ENCODE results near the gene LAMC2.

LAMC2 gene

GRCh38 chr1:183150445-183150844 is 35.6 kb upstream of the LAMC2 start:
- no peaks in the 10 kb centered on the region for H3K4me1 ChIP-seq (ENCODE audit: control insufficient read depth, insufficient read depth, low read length)
- no peak overlapping the region for H3K9ac ChIP-seq (ENCODE audit: low read length)
- H3K36me3 ChIP-seq (ENCODE audit: control insufficient read depth, insufficient read depth, low read length), result no peaks in the 10 kb centered on the region
- H3K4me3 ChIP-seq (ENCODE audit: low read length), result no peak overlapping the region
- H3K27ac ChIP-seq (ENCODE audit: low read depth, low read length), result no peak overlapping the region
- H3K27me3 ChIP-seq (ENCODE audit: control insufficient read depth, insufficient read depth, low read length), result no peaks in the 10 kb centered on the region

GRCh38 chr1:183152180-183152579 is 33.9 kb upstream of the LAMC2 start:
- H3K27me3 ChIP-seq (ENCODE audit: control insufficient read depth, insufficient read depth, low read length), result no peaks in the 10 kb centered on the region
- H3K4me3 ChIP-seq (ENCODE audit: low read length), result no peak overlapping the region
- H3K36me3 ChIP-seq (ENCODE audit: control insufficient read depth, insufficient read depth, low read length), result no peaks in the 10 kb centered on the region
- H3K4me1 ChIP-seq (ENCODE audit: control insufficient read depth, insufficient read depth, low read length), result no peaks in the 10 kb centered on the region
- H3K27ac ChIP-seq (ENCODE audit: low read depth, low read length), result no peak overlapping the region
- no peak overlapping the region for H3K9ac ChIP-seq (ENCODE audit: low read length)

DNA sequence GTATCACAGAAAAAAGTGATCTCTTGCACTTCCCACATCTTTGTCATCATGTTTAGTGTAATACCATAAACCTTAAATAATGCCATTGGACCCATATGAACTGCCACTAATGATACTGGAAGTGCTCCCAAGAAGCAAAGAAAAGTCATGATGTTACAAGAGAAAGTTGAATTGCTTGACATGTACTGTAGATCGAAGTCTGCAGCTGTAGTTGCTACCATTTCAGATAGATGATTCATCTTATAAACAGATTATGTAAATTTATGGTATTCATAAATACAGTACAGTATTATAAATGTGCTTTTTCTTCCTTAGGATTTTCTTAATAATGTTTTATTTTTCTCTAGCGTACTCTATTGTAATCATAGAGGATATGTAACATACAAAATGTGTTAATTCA is 30.1 kb upstream of the LAMC2 start:
- Histone ChIP-seq H3K9ac (ENCODE audit: low read length) (no peak overlapping the region), H3K4me3 (ENCODE audit: low read length) (no peak overlapping the region), H3K4me1 (ENCODE audit: control insufficient read depth, insufficient read depth, low read length) (no peaks in the 10 kb centered on the region)

GRCh38 chr1:183159960-183160359 is 26.1 kb upstream of the LAMC2 start:
- Histone ChIP-seq H3K27ac (ENCODE audit: low read depth, low read length) (no peak overlapping the region), H3K4me3 (ENCODE audit: low read length) (no peak overlapping the region), H3K4me1 (ENCODE audit: control insufficient read depth, insufficient read depth, low read length) (no peaks in the 10 kb centered on the region), H3K27me3 (ENCODE audit: control insufficient read depth, insufficient read depth, low read length) (no peaks in the 10 kb centered on the region), H3K36me3 (ENCODE audit: control insufficient read depth, insufficient read depth, low read length) (no peaks in the 10 kb centered on the region), H3K9ac (ENCODE audit: low read length) (no peak overlapping the region)

More for the DNA sequence above, 30.1 kb upstream of the LAMC2 start:
- H3K27me3 ChIP-seq (ENCODE audit: control insufficient read depth, insufficient read depth, low read length), result no peaks in the 10 kb centered on the region
- H3K36me3 ChIP-seq (ENCODE audit: control insufficient read depth, insufficient read depth, low read length), result no peaks in the 10 kb centered on the region
- no peak overlapping the region for H3K27ac ChIP-seq (ENCODE audit: low read depth, low read length)

DNA sequence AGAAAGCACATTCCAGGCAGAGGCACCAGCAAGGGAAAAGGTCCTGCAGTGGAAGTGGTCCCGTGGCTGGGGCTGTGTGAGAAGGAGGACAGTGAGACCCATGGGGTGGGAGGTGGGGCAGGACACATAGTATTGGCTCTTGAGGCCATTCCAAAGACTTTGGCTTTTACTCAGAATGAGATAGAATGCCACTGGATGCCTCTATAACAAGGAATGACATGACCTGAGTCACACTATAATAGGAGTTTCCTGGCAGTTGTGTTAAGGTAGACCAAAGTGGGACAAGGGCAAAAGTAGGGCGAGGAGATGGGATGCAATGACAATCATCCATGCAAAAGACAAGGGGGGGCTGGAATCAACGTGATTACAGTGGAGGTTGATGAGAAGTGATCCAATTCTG is 24.7 kb upstream of the LAMC2 start:
- H3K4me3 ChIP-seq (ENCODE audit: low read length), result no peak overlapping the region
- H3K9ac ChIP-seq (ENCODE audit: low read length), result no peak overlapping the region
- H3K4me1 ChIP-seq (ENCODE audit: control insufficient read depth, insufficient read depth, low read length), result no peaks in the 10 kb centered on the region
- no peaks in the 10 kb centered on the region for H3K27me3 ChIP-seq (ENCODE audit: control insufficient read depth, insufficient read depth, low read length)
- no peaks in the 10 kb centered on the region for H3K36me3 ChIP-seq (ENCODE audit: control insufficient read depth, insufficient read depth, low read length)
- no peak overlapping the region for H3K27ac ChIP-seq (ENCODE audit: low read depth, low read length)

- H3K36me3 ChIP-seq (ENCODE audit: control insufficient read depth, insufficient read depth, low read length), result no peaks in the 10 kb centered on the region
- no peak overlapping the region for H3K9ac ChIP-seq (ENCODE audit: low read length)
- no peaks in the 10 kb centered on the region for H3K27me3 ChIP-seq (ENCODE audit: control insufficient read depth, insufficient read depth, low read length)
- H3K4me3 ChIP-seq (ENCODE audit: low read length), result no peak overlapping the region
- H3K27ac ChIP-seq (ENCODE audit: low read depth, low read length), result no peak overlapping the region
- no peaks in the 10 kb centered on the region for H3K4me1 ChIP-seq (ENCODE audit: control insufficient read depth, insufficient read depth, low read length)
Observed at GRCh38 chr1:183163316-183163715, 22.7 kb upstream of the LAMC2 start.

DNA sequence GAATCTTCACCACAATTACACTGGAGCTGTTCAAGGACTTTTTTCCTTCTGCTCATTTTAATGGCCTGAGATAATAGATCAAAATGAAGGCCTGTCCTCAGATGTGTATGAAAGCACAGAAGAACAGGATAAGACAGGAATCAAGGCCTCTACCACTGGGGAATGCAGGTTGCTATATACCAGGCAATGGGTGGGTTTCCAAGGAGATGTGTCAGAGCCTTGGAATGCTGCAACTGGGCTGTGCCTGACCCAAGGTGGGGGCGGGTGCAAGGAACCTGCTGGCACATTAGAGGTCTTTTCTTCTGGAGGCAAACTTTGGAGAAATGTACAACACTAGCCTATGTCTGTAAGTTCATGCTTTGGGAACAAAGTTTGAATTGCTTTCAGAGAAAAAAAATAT is 21.7 kb upstream of the LAMC2 start:
- no peak overlapping the region for H3K9ac ChIP-seq (ENCODE audit: low read length)
- no peak overlapping the region for H3K27ac ChIP-seq (ENCODE audit: low read depth, low read length)
- H3K4me3 ChIP-seq (ENCODE audit: low read length), result no peak overlapping the region
- no peaks in the 10 kb centered on the region for H3K27me3 ChIP-seq (ENCODE audit: control insufficient read depth, insufficient read depth, low read length)
- H3K36me3 ChIP-seq (ENCODE audit: control insufficient read depth, insufficient read depth, low read length), result no peaks in the 10 kb centered on the region
- H3K4me1 ChIP-seq (ENCODE audit: control insufficient read depth, insufficient read depth, low read length), result no peaks in the 10 kb centered on the region

DNA sequence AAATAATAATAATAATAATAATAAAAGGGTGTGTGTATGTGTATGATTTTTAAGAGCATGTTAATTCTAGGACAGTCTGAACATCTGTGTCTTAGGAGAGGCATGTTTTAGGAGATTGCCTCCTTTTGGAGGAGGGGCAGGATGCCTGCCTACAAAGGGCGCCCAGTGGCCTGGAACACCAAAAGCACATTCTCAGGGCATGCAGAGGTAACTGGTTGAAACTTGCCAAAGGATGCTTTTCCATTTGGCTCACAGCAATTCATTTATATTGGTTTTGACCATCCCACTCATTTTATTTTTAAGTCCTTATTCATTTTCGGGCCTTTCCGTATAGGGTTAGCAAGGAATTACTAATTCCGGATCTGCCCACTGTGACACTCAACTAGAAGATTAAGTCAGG is 21.1 kb upstream of the LAMC2 start:
- H3K27me3 ChIP-seq (ENCODE audit: control insufficient read depth, insufficient read depth, low read length), result no peaks in the 10 kb centered on the region
- no peaks in the 10 kb centered on the region for H3K36me3 ChIP-seq (ENCODE audit: control insufficient read depth, insufficient read depth, low read length)
- H3K4me1 ChIP-seq (ENCODE audit: control insufficient read depth, insufficient read depth, low read length), result no peaks in the 10 kb centered on the region
- H3K27ac ChIP-seq (ENCODE audit: low read depth, low read length), result no peak overlapping the region
- no peak overlapping the region for H3K9ac ChIP-seq (ENCODE audit: low read length)
- H3K4me3 ChIP-seq (ENCODE audit: low read length), result no peak overlapping the region

- no peak overlapping the region for H3K27ac ChIP-seq (ENCODE audit: low read depth, low read length)
- no peaks in the 10 kb centered on the region for H3K27me3 ChIP-seq (ENCODE audit: control insufficient read depth, insufficient read depth, low read length)
- H3K4me1 ChIP-seq (ENCODE audit: control insufficient read depth, insufficient read depth, low read length), result no peaks in the 10 kb centered on the region
- H3K9ac ChIP-seq (ENCODE audit: low read length), result no peak overlapping the region
- no peak overlapping the region for H3K4me3 ChIP-seq (ENCODE audit: low read length)
- H3K36me3 ChIP-seq (ENCODE audit: control insufficient read depth, insufficient read depth, low read length), result no peaks in the 10 kb centered on the region
Observed at GRCh38 chr1:183165456-183165855, 20.6 kb upstream of the LAMC2 start.

GRCh38 chr1:183166454-183166853 is 19.6 kb upstream of the LAMC2 start:
- Histone ChIP-seq H3K27me3 (ENCODE audit: control insufficient read depth, insufficient read depth, low read length) (no peaks in the 10 kb centered on the region), H3K4me3 (ENCODE audit: low read length) (no peak overlapping the region), H3K27ac (ENCODE audit: low read depth, low read length) (no peak overlapping the region), H3K36me3 (ENCODE audit: control insufficient read depth, insufficient read depth, low read length) (no peaks in the 10 kb centered on the region), H3K4me1 (ENCODE audit: control insufficient read depth, insufficient read depth, low read length) (no peaks in the 10 kb centered on the region), H3K9ac (ENCODE audit: low read length) (no peak overlapping the region)

DNA sequence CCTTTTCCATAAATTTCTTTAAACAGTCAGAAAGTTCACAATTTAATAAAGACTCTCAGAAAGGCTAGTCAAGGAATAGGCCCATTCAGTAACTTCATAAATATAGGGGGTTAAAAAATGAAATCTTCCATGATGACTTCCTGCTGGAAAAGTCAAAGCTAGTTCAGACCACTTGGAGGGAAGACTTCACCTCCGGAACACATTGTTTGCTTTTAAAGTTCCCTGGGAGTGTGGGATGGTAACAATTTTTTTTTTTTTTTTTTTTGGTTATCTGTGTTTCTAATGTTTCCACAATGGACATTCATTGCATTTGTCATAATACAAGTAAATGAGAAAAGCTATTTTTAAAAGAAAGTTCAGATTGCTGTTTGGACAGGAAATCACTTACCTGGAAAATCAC is 18.4 kb upstream of the LAMC2 start:
- Histone ChIP-seq H3K4me3 (ENCODE audit: low read length) (no peak overlapping the region), H3K36me3 (ENCODE audit: control insufficient read depth, insufficient read depth, low read length) (no peaks in the 10 kb centered on the region), H3K27ac (ENCODE audit: low read depth, low read length) (no peak overlapping the region), H3K27me3 (ENCODE audit: control insufficient read depth, insufficient read depth, low read length) (no peaks in the 10 kb centered on the region), H3K9ac (ENCODE audit: low read length) (no peak overlapping the region), H3K4me1 (ENCODE audit: control insufficient read depth, insufficient read depth, low read length) (no peaks in the 10 kb centered on the region)

DNA sequence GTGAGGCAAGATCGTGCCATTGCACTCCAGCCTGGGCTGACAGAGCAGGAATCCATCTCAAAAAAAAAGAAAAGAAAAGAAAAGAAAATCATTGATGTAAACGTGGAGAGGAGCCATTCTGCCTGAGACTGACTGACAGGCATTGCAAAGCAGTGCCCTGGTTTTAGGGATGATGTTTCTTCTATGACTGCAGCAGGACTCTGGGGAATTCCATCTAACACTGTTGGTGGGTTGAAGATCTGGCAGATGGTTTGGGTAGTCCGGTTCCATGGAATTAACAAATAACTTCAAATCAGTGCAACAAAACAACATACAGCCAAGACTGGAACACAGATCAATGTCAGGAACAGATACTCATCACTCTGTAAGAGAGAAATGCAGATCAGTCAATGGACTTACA is 17.8 kb upstream of the LAMC2 start:
- H3K27me3 ChIP-seq (ENCODE audit: control insufficient read depth, insufficient read depth, low read length), result no peaks in the 10 kb centered on the region
- no peak overlapping the region for H3K9ac ChIP-seq (ENCODE audit: low read length)
- no peak overlapping the region for H3K4me3 ChIP-seq (ENCODE audit: low read length)
- no peaks in the 10 kb centered on the region for H3K36me3 ChIP-seq (ENCODE audit: control insufficient read depth, insufficient read depth, low read length)
- H3K27ac ChIP-seq (ENCODE audit: low read depth, low read length), result no peak overlapping the region
- no peaks in the 10 kb centered on the region for H3K4me1 ChIP-seq (ENCODE audit: control insufficient read depth, insufficient read depth, low read length)

GRCh38 chr1:183173828-183174227 is 12.2 kb upstream of the LAMC2 start:
- no peaks in the 10 kb centered on the region for H3K27me3 ChIP-seq (ENCODE audit: control insufficient read depth, insufficient read depth, low read length)
- H3K4me1 ChIP-seq (ENCODE audit: control insufficient read depth, insufficient read depth, low read length), result no peaks in the 10 kb centered on the region
- H3K9ac ChIP-seq (ENCODE audit: low read length), result no peak overlapping the region
- H3K4me3 ChIP-seq (ENCODE audit: low read length), result no peak overlapping the region
- no peaks in the 10 kb centered on the region for H3K36me3 ChIP-seq (ENCODE audit: control insufficient read depth, insufficient read depth, low read length)
- no peak overlapping the region for H3K27ac ChIP-seq (ENCODE audit: low read depth, low read length)

GRCh38 chr1:183175631-183176030 is 10.4 kb upstream of the LAMC2 start:
- H3K4me1 ChIP-seq (ENCODE audit: control insufficient read depth, insufficient read depth, low read length), result peaks cover 6% of the 10 kb centered on the region
- no peaks in the 10 kb centered on the region for H3K27me3 ChIP-seq (ENCODE audit: control insufficient read depth, insufficient read depth, low read length)
- H3K27ac ChIP-seq (ENCODE audit: low read depth, low read length), result no peak overlapping the region
- H3K4me3 ChIP-seq (ENCODE audit: low read length), result no peak overlapping the region
- H3K36me3 ChIP-seq (ENCODE audit: control insufficient read depth, insufficient read depth, low read length), result no peaks in the 10 kb centered on the region
- H3K9ac ChIP-seq (ENCODE audit: low read length), result no peak overlapping the region
